Prostate gland (tissue), 2 donors: ENCODE measurements around the gene TRPV4.

Experiments
- CTCF ChIP-seq, 4 experiments: fragments of 200-600 bp in 2 of 4; fragments of 450-650 bp in 2 of 4; sonication (generic) in 2 of 4; IDR thresholded peaks; 1 replicate in 3 of 4; 2 replicates in 1 of 4; pipeline ENCODE4 v1.5.1; 2016 to 2019; ENCODE audit warnings: antibody characterized with exemption in 4 of 4, mild to moderate bottlenecking in 2 of 4, moderate library complexity in 2 of 4
- POLR2A ChIP-seq: fragments of 450-650 bp; IDR thresholded peaks from one replicate; pipeline ENCODE4 v1.6.1; 2016; ENCODE audit warnings: antibody characterized with exemption, mild to moderate bottlenecking

GRCh38 chr12:109807954-109808643, 25.1 kb downstream of the TRPV4 start:
- no peak for TF ChIP-seq CTCF (IDR thresholded peaks at IDR 0.05)
- no peak for TF ChIP-seq POLR2A
